Choroid plexus epithelial cell (primary cell): ENCODE measurements around the gene SLC37A3.
"Not testable (repeated sequence)": the region's sequence is repeated elsewhere in the genome, so short reads cannot be mapped to it uniquely, and the experiment has no call there.

Source experiments
- DNase-seq: peaks from one replicate; pipeline ENCODE4 v3.0.0-alpha.2; 2010; ENCODE audit warnings: low read depth
- H3K4me3 ChIP-seq: 2 replicates; pipeline ENCODE4 v1.5.1; 2011; ENCODE audit warnings: low read depth, mild to moderate bottlenecking, control low read depth, low read length, moderate library complexity
- TF ChIP-seq, protein P1 (sequence below): conservative IDR thresholded peaks from 2 replicates; pipeline ENCODE4 v1.5.1; 2011; ENCODE audit warnings: low read depth, mild to moderate bottlenecking, control low read depth, inconsistent platforms, low read length, moderate library complexity

The SLC37A3 gene

GRCh38 chr7:140435252-140435895 lies 37.0 kb upstream of the SLC37A3 start:
- DNase-seq = no peak
- peak overlapping the region; percentile 38 for H3K4me3 ChIP-seq
- TF ChIP-seq, protein P1, sequence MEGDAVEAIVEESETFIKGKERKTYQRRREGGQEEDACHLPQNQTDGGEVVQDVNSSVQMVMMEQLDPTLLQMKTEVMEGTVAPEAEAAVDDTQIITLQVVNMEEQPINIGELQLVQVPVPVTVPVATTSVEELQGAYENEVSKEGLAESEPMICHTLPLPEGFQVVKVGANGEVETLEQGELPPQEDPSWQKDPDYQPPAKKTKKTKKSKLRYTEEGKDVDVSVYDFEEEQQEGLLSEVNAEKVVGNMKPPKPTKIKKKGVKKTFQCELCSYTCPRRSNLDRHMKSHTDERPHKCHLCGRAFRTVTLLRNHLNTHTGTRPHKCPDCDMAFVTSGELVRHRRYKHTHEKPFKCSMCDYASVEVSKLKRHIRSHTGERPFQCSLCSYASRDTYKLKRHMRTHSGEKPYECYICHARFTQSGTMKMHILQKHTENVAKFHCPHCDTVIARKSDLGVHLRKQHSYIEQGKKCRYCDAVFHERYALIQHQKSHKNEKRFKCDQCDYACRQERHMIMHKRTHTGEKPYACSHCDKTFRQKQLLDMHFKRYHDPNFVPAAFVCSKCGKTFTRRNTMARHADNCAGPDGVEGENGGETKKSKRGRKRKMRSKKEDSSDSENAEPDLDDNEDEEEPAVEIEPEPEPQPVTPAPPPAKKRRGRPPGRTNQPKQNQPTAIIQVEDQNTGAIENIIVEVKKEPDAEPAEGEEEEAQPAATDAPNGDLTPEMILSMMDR = no peak

DNA sequence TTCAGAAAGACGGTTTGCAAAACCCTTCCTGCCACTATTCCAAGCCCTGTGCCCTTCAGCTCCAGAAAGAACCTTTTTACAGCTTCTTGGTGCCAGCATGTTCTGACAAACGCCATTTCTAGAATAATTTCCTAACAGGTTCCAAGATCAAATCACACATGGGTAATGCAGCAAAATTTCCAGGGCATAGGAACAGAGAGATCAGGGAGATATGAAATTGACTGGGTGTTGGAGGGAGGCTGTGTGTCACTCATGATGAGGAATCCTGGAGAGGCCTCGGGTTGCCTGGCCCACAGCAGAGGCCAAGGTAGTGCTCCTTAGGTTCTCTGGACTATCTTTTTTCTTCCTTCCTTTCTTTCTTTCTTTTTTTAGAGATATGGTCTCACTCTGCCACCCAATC lies 35.1 kb upstream of the SLC37A3 start:
- TF ChIP-seq, protein P1 = no peak
- no peak for DNase-seq
- H3K4me3 ChIP-seq = no peak overlapping the region

- TF ChIP-seq, protein P1 = no peak
- DNase-seq = no peak
- no peak overlapping the region for H3K4me3 ChIP-seq
Observed at GRCh38 chr7:140426130-140426529, 27.8 kb upstream of the SLC37A3 start.

GRCh38 chr7:140425718-140426117 lies 27.4 kb upstream of the SLC37A3 start:
- H3K4me3 ChIP-seq = no peak overlapping the region
- TF ChIP-seq, protein P1 = no peak
- no peak for DNase-seq

- no peak overlapping the region for H3K4me3 ChIP-seq
- TF ChIP-seq, protein P1 = no peak
- no peak for DNase-seq
Observed at GRCh38 chr7:140423501-140423900, 25.2 kb upstream of the SLC37A3 start.

GRCh38 chr7:140421521-140421920 lies 23.2 kb upstream of the SLC37A3 start:
- TF ChIP-seq, protein P1 = no peak
- no peak overlapping the region for H3K4me3 ChIP-seq
- no peak for DNase-seq

- no peak overlapping the region for H3K4me3 ChIP-seq
- no peak for DNase-seq
- TF ChIP-seq, protein P1 = no peak
Observed at GRCh38 chr7:140418653-140419052, 20.3 kb upstream of the SLC37A3 start.

GRCh38 chr7:140418156-140418472 lies 19.8 kb upstream of the SLC37A3 start:
- H3K4me3 ChIP-seq, DNase-seq: not testable (repeated sequence)
